ENCODE data around the gene RALY. TPM values are rescaled to one million over a fixed set of nuclear protein-coding genes. Genes with fewer than 3 reads are reported as not detected.
A peak's percentile ranks its signal among the peaks of the same experiment; 100 is the strongest.

Gene RALY
- total and polyA plus RNA-seq, 7 experiments from 2014 or later = 99.0 to 202 (median 121) TPM

DNA sequence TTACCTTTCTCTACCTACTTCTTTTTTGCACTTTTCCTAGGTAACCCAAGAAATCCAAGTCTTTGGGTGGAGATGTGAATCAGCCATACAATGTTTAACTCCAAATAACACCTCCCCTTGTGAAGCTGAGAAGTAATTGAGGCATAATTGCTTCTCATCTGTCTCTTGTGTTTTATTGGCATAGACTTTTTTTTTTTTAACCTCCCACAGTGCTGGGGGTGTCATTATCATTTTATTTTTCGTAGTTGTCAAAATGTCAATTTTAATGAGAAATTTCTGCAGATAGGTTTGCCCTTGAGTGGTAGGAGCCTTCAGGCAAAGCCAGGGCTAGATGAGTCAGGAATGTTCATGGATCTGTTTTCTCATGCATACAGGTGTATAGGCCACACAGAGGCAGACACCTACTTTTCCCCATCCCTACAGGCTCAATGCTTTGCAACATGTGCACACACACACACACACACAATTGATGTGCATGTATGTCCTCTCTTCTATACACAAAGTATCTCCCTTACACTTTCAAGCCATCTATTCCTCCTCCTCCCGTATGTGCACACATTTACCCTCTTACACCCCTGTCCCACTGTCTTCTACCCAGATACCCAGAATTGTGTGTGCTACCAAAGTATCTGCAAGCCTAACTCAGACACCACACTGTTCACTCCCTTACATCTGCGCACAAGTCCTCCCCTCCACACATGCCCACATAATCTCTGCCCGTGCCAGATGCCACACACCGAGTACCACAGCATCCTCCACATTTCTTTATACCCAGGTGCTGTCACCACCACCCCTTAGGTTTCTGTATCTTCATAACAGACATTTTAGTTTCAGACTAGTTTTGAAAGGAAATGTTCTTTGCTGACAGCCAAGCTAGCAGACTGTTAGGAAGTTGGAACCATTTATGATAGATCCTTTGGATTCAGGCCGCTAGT is 22.0 kb downstream of the RALY start:
- POLR2A ChIA-PET = no interaction called here
- Histone ChIP-seq H3K4me1 (ENCODE audit: control insufficient read depth in 2 of 2, insufficient read depth in 2 of 2, low read length in 2 of 2) (peaks cover 47 to 69% of the 10 kb centered on the region in 2 donors), H3K36me3 (ENCODE audit: control insufficient read depth in 2 of 3, insufficient read depth in 3 of 3, low read length in 3 of 3) (no peaks in the 10 kb centered on the region), H3K9me3 (ENCODE audit: control insufficient read depth in 2 of 3, low read length in 3 of 3) (no peaks in the 10 kb centered on the region), H3K27me3 (ENCODE audit: control insufficient read depth in 2 of 2, insufficient read depth in 2 of 2, low read length in 2 of 2) (no peaks in the 10 kb centered on the region), H3K27ac (ENCODE audit: low read depth, low read length) (no peak overlapping the region), H3K4me3 (ENCODE audit: low read length) (no peak overlapping the region)
- H3K4me3 Mint-ChIP-seq = peak overlapping the region in 9 of 10 donors; percentile 0 to 39 (median 18)
- ATAC-seq (peak; percentile 42), DNase-seq (peak in 2 of 9 donors; percentile 5 to 17)
- no peaks in the 10 kb centered on the region for H3K9me3 Mint-ChIP-seq
- CTCF ChIA-PET = no interaction called here
- H3K27me3 Mint-ChIP-seq = no peaks in the 10 kb centered on the region
- peaks cover 0 to 10% (median 5%) of the 10 kb centered on the region in 5 donors for H3K36me3 Mint-ChIP-seq
- intact Hi-C loops (cut with micrococcal nuclease) = no loop called here
- H3K27ac Mint-ChIP-seq = peak overlapping the region; percentile 2 to 80 (median 48)
- H3K4me1 Mint-ChIP-seq = peaks cover 72 to 96% (median 92%) of the 10 kb centered on the region in 7 donors

DNA sequence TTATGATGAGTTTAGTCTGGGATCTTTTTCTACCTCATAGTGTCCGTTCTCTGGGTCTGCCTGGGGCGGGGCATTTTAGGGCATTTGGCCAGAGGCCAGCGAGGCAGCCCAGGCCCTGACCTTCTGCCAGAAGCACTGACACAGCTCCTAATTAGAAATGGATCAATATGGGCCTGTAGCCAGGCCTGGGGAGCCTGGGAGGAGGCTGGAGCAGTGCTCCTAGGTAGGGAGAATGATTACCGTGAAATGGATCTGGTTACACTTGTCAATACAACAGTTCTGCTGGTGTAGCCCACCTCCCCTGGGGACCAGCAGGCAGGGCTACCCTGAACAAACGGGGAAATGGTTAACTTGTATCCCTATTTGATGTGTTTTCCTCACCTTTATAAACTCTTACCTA is 23.0 kb downstream of the RALY start:
- Mint-ChIP-seq H3K27me3 (no peaks in the 10 kb centered on the region), H3K4me1 (peaks cover 71 to 94% (median 90%) of the 10 kb centered on the region in 7 donors), H3K36me3 (peaks cover 0 to 10% (median 5%) of the 10 kb centered on the region in 5 donors), H3K4me3 (peak overlapping the region in 5 of 10 donors; percentile 16 to 33 (median 27)), H3K9me3 (no peaks in the 10 kb centered on the region), H3K27ac (peak overlapping the region in 6 of 9 donors; percentile 16 to 74 (median 48))
- ChIA-PET POLR2A (interaction anchor here (0.7 kb wide), 1 partner anchor 625 kb away, joined by 3 read pairs; no protein-coding TSS in a partner anchor), CTCF (no interaction called here)
- intact Hi-C loops (cut with micrococcal nuclease) = no loop called here
- peaks cover 51 to 61% of the 10 kb centered on the region in 2 donors for H3K4me1 ChIP-seq (ENCODE audit: control insufficient read depth in 2 of 2, insufficient read depth in 2 of 2, low read length in 2 of 2)
- H3K27ac ChIP-seq (ENCODE audit: low read depth, low read length) = no peak overlapping the region
- ATAC-seq (no peak), DNase-seq (no peak)
- H3K9me3 ChIP-seq (ENCODE audit: control insufficient read depth in 2 of 3, low read length in 3 of 3) = no peaks in the 10 kb centered on the region
- H3K4me3 ChIP-seq (ENCODE audit: low read length) = no peak overlapping the region
- no peaks in the 10 kb centered on the region for H3K27me3 ChIP-seq (ENCODE audit: control insufficient read depth in 2 of 2, insufficient read depth in 2 of 2, low read length in 2 of 2)
- no peaks in the 10 kb centered on the region for H3K36me3 ChIP-seq (ENCODE audit: control insufficient read depth in 2 of 3, insufficient read depth in 3 of 3, low read length in 3 of 3)

DNA sequence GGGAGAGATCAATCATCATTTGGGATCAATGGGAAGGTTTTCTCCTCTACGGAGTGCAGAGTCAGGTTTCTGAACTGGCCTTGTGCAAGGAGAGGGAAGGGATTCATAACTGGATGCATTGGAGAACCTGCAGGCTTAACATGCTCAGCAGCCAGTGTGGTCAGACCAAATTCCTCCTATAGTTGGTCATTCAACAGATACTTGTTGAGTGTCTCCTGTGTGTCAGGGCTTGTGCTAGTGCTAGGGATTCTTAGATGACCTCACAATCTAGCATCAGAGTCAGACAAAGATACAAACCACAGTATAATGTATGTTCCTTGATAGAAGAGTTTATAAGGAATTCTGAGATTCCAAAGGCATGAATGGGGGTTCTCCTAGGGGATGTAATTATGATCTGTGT is 23.9 kb downstream of the RALY start:
- Histone ChIP-seq H3K4me1 (ENCODE audit: control insufficient read depth in 2 of 2, insufficient read depth in 2 of 2, low read length in 2 of 2) (peaks cover 49 to 61% of the 10 kb centered on the region in 2 donors), H3K36me3 (ENCODE audit: control insufficient read depth in 2 of 3, insufficient read depth in 3 of 3, low read length in 3 of 3) (no peaks in the 10 kb centered on the region), H3K27ac (ENCODE audit: low read depth, low read length) (no peak overlapping the region), H3K4me3 (ENCODE audit: low read length) (no peak overlapping the region), H3K9me3 (ENCODE audit: control insufficient read depth in 2 of 3, low read length in 3 of 3) (no peaks in the 10 kb centered on the region), H3K27me3 (ENCODE audit: control insufficient read depth in 2 of 2, insufficient read depth in 2 of 2, low read length in 2 of 2) (no peaks in the 10 kb centered on the region)
- intact Hi-C loops (cut with micrococcal nuclease) = no loop called here
- Mint-ChIP-seq H3K4me3 (peak overlapping the region in 3 of 10 donors; percentile 10 to 27 (median 24)), H3K27ac (peak overlapping the region in 8 of 9 donors; percentile 4 to 90 (median 48)), H3K9me3 (no peaks in the 10 kb centered on the region), H3K4me1 (peaks cover 69 to 93% (median 91%) of the 10 kb centered on the region in 7 donors), H3K27me3 (no peaks in the 10 kb centered on the region), H3K36me3 (peaks cover 0 to 10% (median 5%) of the 10 kb centered on the region in 5 donors)
- no peak for ATAC-seq
- ChIA-PET POLR2A (interaction anchor here (0.7 kb wide), 1 partner anchor 626 kb away, joined by 3 read pairs; no protein-coding TSS in a partner anchor), CTCF (no interaction called here)
- DNase-seq = no peak

DNA sequence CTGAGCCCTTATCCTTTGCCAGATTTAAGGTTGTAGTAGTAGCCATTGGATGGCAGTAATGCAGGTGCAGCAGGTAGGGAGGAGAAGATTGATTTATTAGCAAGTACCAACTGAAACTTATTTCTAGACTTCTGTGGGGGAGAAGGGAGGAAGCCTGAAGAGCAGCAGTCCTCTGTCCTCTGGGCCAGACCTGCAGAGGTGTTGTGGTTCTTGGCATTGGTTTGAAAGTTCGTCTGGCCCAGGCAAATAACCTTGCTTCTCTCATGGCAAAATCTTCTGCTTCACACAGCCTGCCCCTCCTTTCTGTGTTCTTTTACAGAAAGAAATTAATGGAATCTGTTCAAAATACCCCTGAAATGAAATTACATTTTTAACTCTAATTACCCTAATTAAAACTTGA is 24.5 kb downstream of the RALY start:
- H3K4me1 Mint-ChIP-seq = peaks cover 71 to 93% (median 91%) of the 10 kb centered on the region in 7 donors
- H3K9me3 ChIP-seq (ENCODE audit: control insufficient read depth in 2 of 3, low read length in 3 of 3) = no peaks in the 10 kb centered on the region
- intact Hi-C loops (cut with micrococcal nuclease) = no loop called here
- no peaks in the 10 kb centered on the region for H3K27me3 Mint-ChIP-seq
- H3K36me3 Mint-ChIP-seq = peaks cover 0 to 10% (median 5%) of the 10 kb centered on the region in 5 donors
- no peaks in the 10 kb centered on the region for H3K9me3 Mint-ChIP-seq
- H3K4me3 ChIP-seq (ENCODE audit: low read length) = no peak overlapping the region
- peak overlapping the region in 2 of 10 donors; percentile 0 to 24 for H3K4me3 Mint-ChIP-seq
- CTCF ChIA-PET = no interaction called here
- POLR2A ChIA-PET = no interaction called here
- no peak for ATAC-seq
- peaks cover 46 to 64% of the 10 kb centered on the region in 2 donors for H3K4me1 ChIP-seq (ENCODE audit: control insufficient read depth in 2 of 2, insufficient read depth in 2 of 2, low read length in 2 of 2)
- H3K27me3 ChIP-seq (ENCODE audit: control insufficient read depth in 2 of 2, insufficient read depth in 2 of 2, low read length in 2 of 2) = no peaks in the 10 kb centered on the region
- DNase-seq = no peak
- H3K36me3 ChIP-seq (ENCODE audit: control insufficient read depth in 2 of 3, insufficient read depth in 3 of 3, low read length in 3 of 3) = no peaks in the 10 kb centered on the region
- peak overlapping the region in 6 of 9 donors; percentile 4 to 90 (median 44) for H3K27ac Mint-ChIP-seq
- H3K27ac ChIP-seq (ENCODE audit: low read depth, low read length) = no peak overlapping the region

DNA sequence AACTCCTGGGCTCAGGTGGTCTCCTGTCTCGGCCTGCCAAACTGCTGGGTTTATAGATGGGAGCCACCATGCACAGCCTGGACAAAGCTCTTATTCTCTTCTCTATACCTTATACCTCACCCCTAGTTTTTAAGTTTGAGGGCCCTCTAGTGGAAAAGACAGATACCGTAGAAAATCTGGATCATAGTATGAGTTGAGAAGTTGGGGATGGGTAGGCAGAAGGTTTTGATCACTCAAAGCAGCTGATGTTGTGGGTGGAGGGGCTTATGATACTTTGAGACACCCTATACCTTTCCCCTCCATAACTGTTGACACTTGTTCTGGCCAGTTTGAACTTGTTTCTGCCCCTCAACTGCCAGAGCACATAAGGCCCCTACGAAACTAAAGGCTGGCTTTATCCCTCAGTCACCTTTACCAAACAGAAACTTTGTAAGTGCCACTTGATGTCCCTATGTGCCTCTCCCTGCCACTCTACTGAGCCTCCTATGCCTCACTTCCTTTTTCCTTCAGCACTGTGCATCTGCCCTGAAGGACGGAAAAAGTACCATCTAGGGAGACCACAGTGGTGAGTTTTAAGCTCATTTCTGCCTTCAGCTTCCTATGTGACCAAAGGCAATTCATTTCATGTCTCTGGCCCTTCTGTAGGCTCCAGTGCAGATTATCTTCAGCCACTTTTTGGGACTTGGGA is 28.6 kb downstream of the RALY start:
- Mint-ChIP-seq H3K4me3 (peak overlapping the region in 4 of 10 donors; percentile 3 to 19 (median 12)), H3K4me1 (peaks cover 59 to 93% (median 88%) of the 10 kb centered on the region in 7 donors), H3K9me3 (no peaks in the 10 kb centered on the region), H3K27me3 (no peaks in the 10 kb centered on the region), H3K36me3 (peaks cover 0 to 10% (median 5%) of the 10 kb centered on the region in 5 donors), H3K27ac (peak overlapping the region; percentile 21 to 76 (median 68))
- ATAC-seq (peak; percentile 69), DNase-seq (peak in 7 of 9 donors; percentile 2 to 32 (median 18))
- intact Hi-C loops (cut with micrococcal nuclease) = loop anchor here (2.0 to 10.0 kb wide), 3 partner anchors 29 to 105 kb away; partner anchors contain the start of gene RALY (in 1 of the 2)
- H3K9me3 ChIP-seq (ENCODE audit: control insufficient read depth in 2 of 3, low read length in 3 of 3) = no peaks in the 10 kb centered on the region
- H3K27ac ChIP-seq (ENCODE audit: low read depth, low read length) = no peak overlapping the region
- ChIA-PET POLR2A (interaction anchor here (0.6 to 1.2 kb wide), 2 partner anchors 145 to 211 kb away, joined by 3 read pairs; partner anchors contain the start of gene CHMP4B), CTCF (interaction anchor here (0.9 to 1.1 kb wide), 2 partner anchors 106 to 108 kb away, joined by 3 read pairs; no protein-coding TSS in a partner anchor)
- no peak overlapping the region for H3K4me3 ChIP-seq (ENCODE audit: low read length)
- no peaks in the 10 kb centered on the region for H3K27me3 ChIP-seq (ENCODE audit: control insufficient read depth in 2 of 2, insufficient read depth in 2 of 2, low read length in 2 of 2)
- no peaks in the 10 kb centered on the region for H3K36me3 ChIP-seq (ENCODE audit: control insufficient read depth in 2 of 3, insufficient read depth in 3 of 3, low read length in 3 of 3)
- peaks cover 29 to 50% of the 10 kb centered on the region in 2 donors for H3K4me1 ChIP-seq (ENCODE audit: control insufficient read depth in 2 of 2, insufficient read depth in 2 of 2, low read length in 2 of 2)

DNA sequence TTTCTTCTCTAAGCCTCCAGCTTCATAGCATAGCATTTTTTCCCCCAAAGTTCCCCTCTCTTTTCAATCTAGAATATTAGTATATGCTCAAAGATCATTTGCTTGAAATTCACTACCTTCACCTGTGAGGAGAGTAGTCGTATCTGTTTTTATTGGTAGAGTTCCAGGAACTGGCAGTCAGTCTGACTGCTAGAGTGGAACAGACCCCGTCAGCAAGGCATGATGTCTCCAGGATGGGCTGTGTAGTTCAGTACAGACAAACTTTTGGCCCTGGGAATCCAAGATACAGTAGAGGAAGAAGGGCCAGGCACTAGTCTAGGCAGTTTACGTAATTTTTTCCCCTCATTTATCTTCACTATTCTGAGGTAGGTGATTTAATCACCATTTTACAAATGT is 29.1 kb downstream of the RALY start:
- H3K36me3 Mint-ChIP-seq = peaks cover 0 to 9% (median 3%) of the 10 kb centered on the region in 5 donors
- peak overlapping the region in 6 of 10 donors; percentile 3 to 29 (median 17) for H3K4me3 Mint-ChIP-seq
- intact Hi-C loops (cut with micrococcal nuclease) = loop anchor here (2.0 to 10.0 kb wide), 3 partner anchors 30 to 106 kb away; partner anchors contain the start of gene RALY (in 1 of the 2)
- H3K27me3 Mint-ChIP-seq = no peaks in the 10 kb centered on the region
- peak overlapping the region; percentile 21 to 75 (median 64) for H3K27ac Mint-ChIP-seq
- ChIA-PET CTCF (interaction anchor here (0.9 to 1.1 kb wide), 2 partner anchors 106 to 107 kb away, joined by 3 read pairs; no protein-coding TSS in a partner anchor), POLR2A (interaction anchor here (0.6 to 1.2 kb wide), 2 partner anchors 145 to 212 kb away, joined by 3 read pairs; partner anchors contain the start of gene CHMP4B)
- Histone ChIP-seq H3K27ac (ENCODE audit: low read depth, low read length) (no peak overlapping the region), H3K27me3 (ENCODE audit: control insufficient read depth in 2 of 2, insufficient read depth in 2 of 2, low read length in 2 of 2) (no peaks in the 10 kb centered on the region), H3K4me3 (ENCODE audit: low read length) (no peak overlapping the region), H3K4me1 (ENCODE audit: control insufficient read depth in 2 of 2, insufficient read depth in 2 of 2, low read length in 2 of 2) (peaks cover 25 to 49% of the 10 kb centered on the region in 2 donors), H3K36me3 (ENCODE audit: control insufficient read depth in 2 of 3, insufficient read depth in 3 of 3, low read length in 3 of 3) (no peaks in the 10 kb centered on the region), H3K9me3 (ENCODE audit: control insufficient read depth in 2 of 3, low read length in 3 of 3) (no peaks in the 10 kb centered on the region)
- no peaks in the 10 kb centered on the region for H3K9me3 Mint-ChIP-seq
- no peak for ATAC-seq
- no peak for DNase-seq
- peaks cover 59 to 93% (median 88%) of the 10 kb centered on the region in 7 donors for H3K4me1 Mint-ChIP-seq

Data from naive thymus-derived CD4-positive, alpha-beta T cell (primary cell).